ENCODE results near the gene RARRES1. TPM values are rescaled to one million over a fixed set of nuclear protein-coding genes. Genes with fewer than 3 reads are reported as not detected.

Gene RARRES1
- total RNA-seq, 1 donor from 2014 or later: 2.4 TPM

- no peak for DNase-seq (ENCODE audit: low read depth, low spot score)
Measured at GRCh38 chr3:158735296-158736033, 3.2 kb upstream of the RARRES1 start.

GRCh38 chr3:158733656-158734055 is 1.4 kb upstream of the RARRES1 start:
- no peak for DNase-seq (ENCODE audit: low read depth, low spot score)

GRCh38 chr3:158732856-158733200 is 571 bp upstream of the RARRES1 start:
- no peak for DNase-seq (ENCODE audit: low read depth, low spot score)

- no peak for DNase-seq (ENCODE audit: low read depth, low spot score)
Measured at GRCh38 chr3:158731486-158731885, 771 bp downstream of the RARRES1 start.

- DNase-seq (ENCODE audit: low read depth, low spot score): no peak
Measured at GRCh38 chr3:158728851-158729250, 3.4 kb downstream of the RARRES1 start.

GRCh38 chr3:158728061-158728377 is 4.2 kb downstream of the RARRES1 start:
- no peak for DNase-seq (ENCODE audit: low read depth, low spot score)

- no peak for DNase-seq (ENCODE audit: low read depth, low spot score)
Measured at GRCh38 chr3:158727206-158728060, 4.8 kb downstream of the RARRES1 start.

GRCh38 chr3:158725348-158726011 is 6.8 kb downstream of the RARRES1 start:
- peak; percentile 62 for DNase-seq (ENCODE audit: low read depth, low spot score)

GRCh38 chr3:158723991-158724390 is 8.3 kb downstream of the RARRES1 start:
- no peak for DNase-seq (ENCODE audit: low read depth, low spot score)

- no peak for DNase-seq (ENCODE audit: low read depth, low spot score)
Measured at GRCh38 chr3:158722108-158722507, 10.1 kb downstream of the RARRES1 start.

- peak; percentile 84 for DNase-seq (ENCODE audit: low read depth, low spot score)
Measured at GRCh38 chr3:158718490-158719170, 13.6 kb downstream of the RARRES1 start.

GRCh38 chr3:158717576-158717975 is 14.7 kb downstream of the RARRES1 start:
- DNase-seq (ENCODE audit: low read depth, low spot score): no peak

GRCh38 chr3:158713094-158713499 is 19.2 kb downstream of the RARRES1 start:
- peak; percentile 87 for DNase-seq (ENCODE audit: low read depth, low spot score)

GRCh38 chr3:158712443-158712842 is 19.8 kb downstream of the RARRES1 start:
- DNase-seq (ENCODE audit: low read depth, low spot score): no peak

GRCh38 chr3:158711886-158712285 is 20.4 kb downstream of the RARRES1 start:
- DNase-seq (ENCODE audit: low read depth, low spot score): no peak

GRCh38 chr3:158710601-158711000 is 21.7 kb downstream of the RARRES1 start:
- DNase-seq (ENCODE audit: low read depth, low spot score): no peak

GRCh38 chr3:158709666-158710083 is 22.6 kb downstream of the RARRES1 start:
- DNase-seq (ENCODE audit: low read depth, low spot score): no peak

GRCh38 chr3:158703566-158703965 is 28.7 kb downstream of the RARRES1 start:
- no peak for DNase-seq (ENCODE audit: low read depth, low spot score)

GRCh38 chr3:158702815-158703481 is 29.3 kb downstream of the RARRES1 start:
- peak; percentile 57 for DNase-seq (ENCODE audit: low read depth, low spot score)

- DNase-seq (ENCODE audit: low read depth, low spot score): no peak
Measured at GRCh38 chr3:158701420-158702065, 30.7 kb downstream of the RARRES1 start.

GRCh38 chr3:158700559-158700958 is 31.7 kb downstream of the RARRES1 start:
- no peak for DNase-seq (ENCODE audit: low read depth, low spot score)
